ENCODE data around the gene DSG3.

Gene DSG3

DNA sequence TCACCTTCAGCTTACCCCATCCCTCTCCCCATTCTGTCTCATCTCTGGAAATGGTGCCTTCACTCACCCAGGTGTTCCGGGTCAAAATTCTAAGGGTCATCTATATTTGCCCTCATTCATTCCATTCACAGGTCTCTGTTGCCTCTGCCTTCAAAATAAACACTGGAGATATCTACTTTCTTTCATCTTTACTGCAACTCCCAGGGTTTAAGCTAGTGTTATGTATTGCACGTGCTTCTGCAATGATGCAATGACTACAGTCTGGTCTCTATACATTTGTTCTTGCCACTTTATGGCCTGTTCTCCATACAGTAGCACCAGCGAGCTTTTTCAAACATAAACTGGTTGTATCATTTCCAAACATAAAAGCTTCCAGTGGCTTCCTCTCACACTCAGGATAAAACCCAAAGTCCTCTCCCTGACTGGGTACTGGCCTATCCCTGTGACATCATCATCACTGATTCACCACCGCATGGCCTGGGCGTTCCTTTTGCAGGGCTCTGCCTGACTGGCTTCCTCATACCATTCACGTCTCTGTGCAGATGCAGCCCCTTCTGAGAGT lies 64.7 kb downstream of the DSG3 start:
- no peak overlapping the region for H3K4me3 ChIP-seq (ENCODE audit: low read length in 2 of 2)
- peaks cover 1% of the 10 kb centered on the region for H3K79me1 ChIP-seq (ENCODE audit: low read depth, low read length)
- H3K14ac ChIP-seq (ENCODE audit: low read length), result no peak overlapping the region
- H4K8ac ChIP-seq (ENCODE audit: low read depth, low read length), result no peak overlapping the region
- H3K36me3 ChIP-seq (replicated peaks in 1 of 2; ENCODE audit: control insufficient read depth in 2 of 2, insufficient read depth in 2 of 2, low read length in 2 of 2), result no peaks in the 10 kb centered on the region
- H2BK15ac ChIP-seq (ENCODE audit: low read length), result no peak overlapping the region
- peaks cover 0 to 6% of the 10 kb centered on the region in 2 donors for H3K4me1 ChIP-seq (ENCODE audit: control insufficient read depth in 2 of 2, insufficient read depth in 1 of 2, low read depth in 1 of 2, low read length in 2 of 2)
- H2AK5ac ChIP-seq (ENCODE audit: low read depth, low read length), result no peak overlapping the region
- no peak overlapping the region for H3K27ac ChIP-seq (replicated peaks; ENCODE audit: low read length)
- no peak overlapping the region for H3K9ac ChIP-seq (ENCODE audit: low read depth, low read length, poor library complexity)
- no peak overlapping the region for H3K23ac ChIP-seq (ENCODE audit: low read depth, low read length, poor library complexity)
- H3K9me3 ChIP-seq (replicated peaks in 1 of 2; ENCODE audit: control insufficient read depth in 2 of 2, insufficient read depth in 1 of 2, low read depth in 1 of 2, low read length in 2 of 2), result no peaks in the 10 kb centered on the region
- no peaks in the 10 kb centered on the region for H3K27me3 ChIP-seq (ENCODE audit: control insufficient read depth in 3 of 3, insufficient read depth in 3 of 3, low read depth in 1 of 3, low read length in 3 of 3)
- H2AFZ ChIP-seq (ENCODE audit: low read length), result no peak overlapping the region
- WGBS, 2 donors (ENCODE audit: extremely low coverage in 2 of 2, insufficient read length in 2 of 2, insufficient replicate concordance in 1 of 2), result no CpG with 5 or more reads among the region's 6 CpGs
- H3K4ac ChIP-seq (ENCODE audit: low read length), result no peak overlapping the region
- no peak overlapping the region for H2BK5ac ChIP-seq (ENCODE audit: low read length)
- no peak overlapping the region for H3K4me2 ChIP-seq (ENCODE audit: insufficient read depth, low read length, poor library complexity, severe bottlenecking)
- H2BK12ac ChIP-seq (ENCODE audit: low read length), result no peak overlapping the region
- no peak for DNase-seq (ENCODE audit: low spot score)
- H4K91ac ChIP-seq (ENCODE audit: low read depth, low read length, poor library complexity), result no peak overlapping the region
- no peak overlapping the region for H2BK120ac ChIP-seq (ENCODE audit: low read depth, low read length)
- H3K18ac ChIP-seq (ENCODE audit: low read length), result no peak overlapping the region

DNA sequence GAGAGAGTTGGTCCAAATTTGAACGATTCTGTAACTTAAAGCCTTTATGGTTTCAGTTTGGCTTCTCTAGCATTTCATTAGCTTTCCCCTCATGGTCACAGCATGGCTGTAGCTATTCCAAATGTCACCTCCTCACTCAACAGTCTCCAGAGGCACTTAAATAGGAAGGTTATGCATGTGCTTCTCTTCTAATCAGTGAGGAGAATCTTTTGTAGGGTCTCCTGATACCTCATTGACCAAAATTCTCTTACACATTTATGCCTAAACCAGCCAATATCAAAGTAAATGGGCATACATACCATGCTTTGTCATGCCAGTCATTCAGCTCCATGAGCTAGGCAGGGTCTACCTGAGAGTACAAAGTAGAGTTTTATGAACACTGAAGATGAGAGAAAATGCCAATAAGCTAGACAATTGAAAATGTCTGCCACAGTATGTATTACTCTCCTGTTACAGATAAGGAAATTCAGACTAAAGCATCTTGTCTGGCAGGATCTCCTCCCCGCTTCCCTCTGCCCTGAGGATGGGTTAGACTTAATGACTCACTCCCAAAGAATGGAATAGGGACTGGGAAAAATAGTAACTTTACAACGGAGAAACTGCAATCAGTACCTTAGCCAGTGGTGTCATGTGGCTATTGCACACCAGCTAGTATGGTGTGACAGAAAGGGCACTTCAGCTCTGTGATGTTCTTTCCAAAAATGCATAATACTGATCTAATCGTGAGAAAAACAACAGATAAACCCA lies 65.8 kb downstream of the DSG3 start:
- Histone ChIP-seq H3K4me2 (ENCODE audit: insufficient read depth, low read length, poor library complexity, severe bottlenecking) (no peak overlapping the region), H2AFZ (ENCODE audit: low read length) (no peak overlapping the region), H3K27me3 (ENCODE audit: control insufficient read depth in 3 of 3, insufficient read depth in 3 of 3, low read depth in 1 of 3, low read length in 3 of 3) (peaks cover 0 to 2% (median 0%) of the 10 kb centered on the region in 3 experiments), H3K36me3 (replicated peaks in 1 of 2; ENCODE audit: control insufficient read depth in 2 of 2, insufficient read depth in 2 of 2, low read length in 2 of 2) (no peaks in the 10 kb centered on the region), H2AK5ac (ENCODE audit: low read depth, low read length) (no peak overlapping the region), H3K9me3 (replicated peaks in 1 of 2; ENCODE audit: control insufficient read depth in 2 of 2, insufficient read depth in 1 of 2, low read depth in 1 of 2, low read length in 2 of 2) (no peaks in the 10 kb centered on the region), H3K4me3 (ENCODE audit: low read length in 2 of 2) (no peak overlapping the region), H2BK5ac (ENCODE audit: low read length) (no peak overlapping the region), H3K79me1 (ENCODE audit: low read depth, low read length) (peaks cover 1% of the 10 kb centered on the region), H3K23ac (ENCODE audit: low read depth, low read length, poor library complexity) (no peak overlapping the region), H2BK120ac (ENCODE audit: low read depth, low read length) (no peak overlapping the region), H3K9ac (ENCODE audit: low read depth, low read length, poor library complexity) (no peak overlapping the region), H2BK12ac (ENCODE audit: low read length) (no peak overlapping the region), H4K91ac (ENCODE audit: low read depth, low read length, poor library complexity) (no peak overlapping the region), H4K8ac (ENCODE audit: low read depth, low read length) (no peak overlapping the region), H3K27ac (replicated peaks; ENCODE audit: low read length) (no peak overlapping the region), H3K4ac (ENCODE audit: low read length) (no peak overlapping the region), H3K4me1 (ENCODE audit: control insufficient read depth in 2 of 2, insufficient read depth in 1 of 2, low read depth in 1 of 2, low read length in 2 of 2) (peaks cover 0 to 6% of the 10 kb centered on the region in 2 donors), H3K14ac (ENCODE audit: low read length) (no peak overlapping the region), H2BK15ac (ENCODE audit: low read length) (no peak overlapping the region), H3K18ac (ENCODE audit: low read length) (no peak overlapping the region)
- no peak for DNase-seq (ENCODE audit: low spot score)
- no CpG with 5 or more reads among the region's 4 CpGs for WGBS, 2 donors (ENCODE audit: extremely low coverage in 2 of 2, insufficient read length in 2 of 2, insufficient replicate concordance in 1 of 2)

DNA sequence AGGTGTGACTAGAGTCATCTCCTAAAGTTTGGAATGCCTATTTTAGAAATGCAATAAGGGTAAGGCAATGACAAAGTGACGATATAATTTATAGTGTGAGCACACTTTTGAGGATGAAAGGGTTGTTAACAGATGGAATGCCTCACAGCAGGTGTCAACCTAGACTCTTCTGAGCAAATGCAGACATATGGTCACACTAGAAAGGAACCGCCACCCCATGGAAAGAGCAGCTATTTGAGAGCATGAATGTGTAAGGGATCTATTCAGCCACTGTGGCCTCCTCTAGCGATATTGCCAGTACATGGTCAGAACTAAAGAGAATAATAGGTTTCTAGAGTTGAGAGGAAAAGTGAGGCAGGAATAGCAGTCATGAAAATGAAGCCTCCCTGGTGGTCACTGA lies 68.9 kb downstream of the DSG3 start:
- Histone ChIP-seq H3K27ac (replicated peaks; ENCODE audit: low read length) (no peak overlapping the region), H3K36me3 (replicated peaks in 1 of 2; ENCODE audit: control insufficient read depth in 2 of 2, insufficient read depth in 2 of 2, low read length in 2 of 2) (peaks cover 0 to 2% of the 10 kb centered on the region in 2 donors), H2BK12ac (ENCODE audit: low read length) (no peak overlapping the region), H3K9ac (ENCODE audit: low read depth, low read length, poor library complexity) (no peak overlapping the region), H3K4me1 (ENCODE audit: control insufficient read depth in 2 of 2, insufficient read depth in 1 of 2, low read depth in 1 of 2, low read length in 2 of 2) (peaks cover 0 to 6% of the 10 kb centered on the region in 2 donors), H3K9me3 (replicated peaks in 1 of 2; ENCODE audit: control insufficient read depth in 2 of 2, insufficient read depth in 1 of 2, low read depth in 1 of 2, low read length in 2 of 2) (no peaks in the 10 kb centered on the region), H2BK15ac (ENCODE audit: low read length) (no peak overlapping the region), H2BK5ac (ENCODE audit: low read length) (no peak overlapping the region), H3K14ac (ENCODE audit: low read length) (no peak overlapping the region), H3K4me2 (ENCODE audit: insufficient read depth, low read length, poor library complexity, severe bottlenecking) (no peak overlapping the region), H2AK5ac (ENCODE audit: low read depth, low read length) (no peak overlapping the region), H2AFZ (ENCODE audit: low read length) (no peak overlapping the region), H3K4me3 (ENCODE audit: low read length in 2 of 2) (no peak overlapping the region), H2BK120ac (ENCODE audit: low read depth, low read length) (no peak overlapping the region), H4K8ac (ENCODE audit: low read depth, low read length) (no peak overlapping the region), H3K4ac (ENCODE audit: low read length) (no peak overlapping the region), H3K23ac (ENCODE audit: low read depth, low read length, poor library complexity) (no peak overlapping the region), H4K91ac (ENCODE audit: low read depth, low read length, poor library complexity) (no peak overlapping the region), H3K27me3 (ENCODE audit: control insufficient read depth in 3 of 3, insufficient read depth in 3 of 3, low read depth in 1 of 3, low read length in 3 of 3) (peaks cover 0 to 2% (median 0%) of the 10 kb centered on the region in 3 experiments), H3K18ac (ENCODE audit: low read length) (no peak overlapping the region), H3K79me1 (ENCODE audit: low read depth, low read length) (no peaks in the 10 kb centered on the region)
- whole genome bisulfite sequencing, 2 donors (ENCODE audit: extremely low coverage in 2 of 2, insufficient read length in 2 of 2, insufficient replicate concordance in 1 of 2), result no CpG with 5 or more reads among the region's 3 CpGs
- no peak for DNase-seq (ENCODE audit: low spot score)

DNA sequence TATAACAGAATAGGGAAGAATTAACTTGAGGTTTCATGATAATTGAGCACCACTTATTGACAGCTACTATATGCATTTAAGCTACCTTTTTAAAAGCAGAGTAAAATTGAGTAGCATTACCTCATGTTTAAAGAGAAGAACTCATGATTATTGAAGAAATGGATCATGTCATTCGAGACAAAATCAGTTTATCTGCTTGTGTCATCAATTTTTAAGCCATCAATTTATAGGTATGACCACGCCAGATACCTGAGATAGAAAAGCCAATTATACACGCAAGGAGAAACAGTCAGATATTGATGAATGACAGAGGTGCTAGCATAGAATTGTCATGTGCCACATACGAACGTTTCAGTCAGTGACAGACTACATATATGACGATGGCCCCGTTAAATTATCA lies 78.8 kb downstream of the DSG3 start:
- no peak overlapping the region for H2AFZ ChIP-seq (ENCODE audit: low read length)
- H3K79me1 ChIP-seq (ENCODE audit: low read depth, low read length), result no peaks in the 10 kb centered on the region
- no peak for DNase-seq (ENCODE audit: low spot score)
- H3K4me2 ChIP-seq (ENCODE audit: insufficient read depth, low read length, poor library complexity, severe bottlenecking), result no peak overlapping the region
- no peak overlapping the region for H3K18ac ChIP-seq (ENCODE audit: low read length)
- no peak overlapping the region for H4K8ac ChIP-seq (ENCODE audit: low read depth, low read length)
- H2BK120ac ChIP-seq (ENCODE audit: low read depth, low read length), result no peak overlapping the region
- H3K14ac ChIP-seq (ENCODE audit: low read length), result no peak overlapping the region
- no peak overlapping the region for H2AK5ac ChIP-seq (ENCODE audit: low read depth, low read length)
- no peaks in the 10 kb centered on the region for H3K4me1 ChIP-seq (ENCODE audit: control insufficient read depth in 2 of 2, insufficient read depth in 1 of 2, low read depth in 1 of 2, low read length in 2 of 2)
- no peaks in the 10 kb centered on the region for H3K9me3 ChIP-seq (replicated peaks in 1 of 2; ENCODE audit: control insufficient read depth in 2 of 2, insufficient read depth in 1 of 2, low read depth in 1 of 2, low read length in 2 of 2)
- no peak overlapping the region for H2BK5ac ChIP-seq (ENCODE audit: low read length)
- no peak overlapping the region for H2BK12ac ChIP-seq (ENCODE audit: low read length)
- H3K36me3 ChIP-seq (replicated peaks in 1 of 2; ENCODE audit: control insufficient read depth in 2 of 2, insufficient read depth in 2 of 2, low read length in 2 of 2), result peaks cover 0 to 4% of the 10 kb centered on the region in 2 donors
- H3K23ac ChIP-seq (ENCODE audit: low read depth, low read length, poor library complexity), result no peak overlapping the region
- no peak overlapping the region for H3K4ac ChIP-seq (ENCODE audit: low read length)
- no peak overlapping the region for H2BK15ac ChIP-seq (ENCODE audit: low read length)
- H3K4me3 ChIP-seq (ENCODE audit: low read length in 2 of 2), result no peak overlapping the region
- no peak overlapping the region for H3K9ac ChIP-seq (ENCODE audit: low read depth, low read length, poor library complexity)
- H3K27me3 ChIP-seq (ENCODE audit: control insufficient read depth in 3 of 3, insufficient read depth in 3 of 3, low read depth in 1 of 3, low read length in 3 of 3), result no peaks in the 10 kb centered on the region
- no peak overlapping the region for H4K91ac ChIP-seq (ENCODE audit: low read depth, low read length, poor library complexity)
- H3K27ac ChIP-seq (replicated peaks; ENCODE audit: low read length), result no peak overlapping the region
- WGBS, 2 donors (ENCODE audit: extremely low coverage in 2 of 2, insufficient read length in 2 of 2, insufficient replicate concordance in 1 of 2), result no CpG with 5 or more reads among the region's 7 CpGs
